ENCODE data around the gene HYAL3. TPM values are rescaled to one million over a fixed set of nuclear protein-coding genes. Genes with fewer than 3 reads are reported as not detected.
A peak's percentile ranks its signal among the peaks of the same experiment; 100 is the strongest.

Gene HYAL3
- total and polyA plus RNA-seq, 3 experiments from 2014 or later = 3.6 to 8.4 (median 7.7) TPM

DNA sequence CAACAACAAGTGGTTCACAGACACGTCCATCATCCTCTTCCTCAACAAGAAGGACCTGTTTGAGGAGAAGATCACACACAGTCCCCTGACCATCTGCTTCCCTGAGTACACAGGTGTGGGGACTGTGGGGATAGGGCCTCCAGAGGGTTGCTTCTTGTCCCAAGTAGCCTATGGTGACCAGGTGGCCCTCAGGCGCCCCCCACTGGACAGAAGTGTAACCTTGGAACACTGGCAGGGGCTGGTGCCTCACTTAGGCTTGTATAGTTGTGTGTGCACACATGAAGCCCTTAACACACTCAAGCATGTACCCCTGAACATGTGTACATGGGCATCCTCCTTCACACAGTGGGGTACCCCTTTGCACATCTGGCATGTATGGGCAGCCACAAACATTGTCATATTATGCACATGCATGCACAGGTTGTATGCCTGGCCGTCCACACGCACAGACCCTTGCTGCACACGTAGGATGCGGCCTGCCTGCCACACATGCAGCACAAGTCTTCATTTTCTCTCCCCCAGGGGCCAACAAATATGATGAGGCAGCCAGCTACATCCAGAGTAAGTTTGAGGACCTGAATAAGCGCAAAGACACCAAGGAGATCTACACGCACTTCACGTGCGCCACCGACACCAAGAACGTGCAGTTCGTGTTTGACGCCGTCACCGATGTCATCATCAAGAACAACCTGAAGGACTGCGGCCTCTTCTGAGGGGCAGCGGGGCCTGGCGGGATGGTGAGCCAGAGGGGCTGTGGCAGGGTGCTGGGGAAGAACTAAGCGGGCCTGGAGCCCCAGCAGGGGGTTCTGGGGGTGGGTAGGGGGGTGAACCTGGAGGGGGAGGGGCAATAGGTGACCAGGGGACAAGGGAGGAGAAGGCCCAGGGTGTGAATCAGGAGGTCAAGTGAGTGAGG, 42.0 kb downstream of the HYAL3 start:
- ChIA-PET POLR2A (no interaction called here), CTCF (interaction anchor here (0.9 to 8.3 kb wide), 7 partner anchors 9 to 62 kb away, joined by 3 to 101 read pairs (median 7); partner anchors contain the start of gene GNAI2)
- peaks cover 4 to 66% (median 5%) of the 10 kb centered on the region in 3 donors for H3K36me3 Mint-ChIP-seq
- H3K4me3 ChIP-seq (ENCODE audit: low read length) = no peak overlapping the region
- H3K9me3 ChIP-seq (ENCODE audit: low read length) = no peaks in the 10 kb centered on the region
- DNase-seq = no peak
- peaks cover 0 to 21% (median 12%) of the 10 kb centered on the region in 3 donors for H3K4me1 Mint-ChIP-seq
- H3K27ac Mint-ChIP-seq = peak overlapping the region in 3 of 8 donors; percentile 15 to 84 (median 50)
- H3K27me3 Mint-ChIP-seq = peaks cover 0 to 2% of the 10 kb centered on the region in 2 donors
- no peaks in the 10 kb centered on the region for H3K27me3 ChIP-seq (ENCODE audit: insufficient read depth, low read length, poor library complexity, severe bottlenecking)
- no peaks in the 10 kb centered on the region for H3K9me3 Mint-ChIP-seq
- no peak overlapping the region for H3K27ac ChIP-seq (ENCODE audit: low read depth, low read length)
- no peak overlapping the region for H3K4me3 Mint-ChIP-seq
- peaks cover 12% of the 10 kb centered on the region for H3K4me1 ChIP-seq (ENCODE audit: insufficient read depth, low read length)
- peaks cover 45% of the 10 kb centered on the region for H3K36me3 ChIP-seq (ENCODE audit: insufficient read depth, low read length)

DNA sequence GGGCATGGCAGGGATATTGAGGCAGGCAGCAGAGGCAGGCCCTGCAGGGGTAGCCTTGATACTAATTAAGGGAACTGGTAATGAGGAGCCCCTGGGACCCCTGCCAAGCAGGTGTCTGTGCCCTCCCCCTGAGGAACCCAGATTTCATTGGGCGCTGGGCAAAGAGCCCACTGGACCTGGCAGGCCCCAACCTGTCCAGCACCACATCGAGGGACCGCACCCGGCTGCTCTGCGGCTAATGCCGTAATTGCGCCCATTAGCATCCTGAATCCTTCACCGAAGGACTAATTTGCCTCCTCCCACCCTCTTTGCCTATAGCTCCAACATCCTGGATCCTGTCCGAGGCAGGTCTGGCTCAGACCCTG, 44.0 kb downstream of the HYAL3 start:
- POLR2A ChIA-PET = no interaction called here
- no peak overlapping the region for H3K27ac ChIP-seq (ENCODE audit: low read depth, low read length)
- H3K36me3 ChIP-seq (ENCODE audit: insufficient read depth, low read length) = peaks cover 55% of the 10 kb centered on the region
- H3K27me3 ChIP-seq (ENCODE audit: insufficient read depth, low read length, poor library complexity, severe bottlenecking) = no peaks in the 10 kb centered on the region
- H3K4me3 ChIP-seq (ENCODE audit: low read length) = no peak overlapping the region
- H3K36me3 Mint-ChIP-seq = peaks cover 4 to 82% (median 5%) of the 10 kb centered on the region in 3 donors
- no peak for DNase-seq
- H3K9me3 Mint-ChIP-seq = no peaks in the 10 kb centered on the region
- CTCF ChIA-PET = interaction anchor here (0.7 to 8.3 kb wide), 4 partner anchors 7 to 37 kb away, joined by 3 to 101 read pairs (median 5); no protein-coding TSS in a partner anchor
- peaks cover 29% of the 10 kb centered on the region for H3K4me1 ChIP-seq (ENCODE audit: insufficient read depth, low read length)
- peaks cover 10 to 32% (median 16%) of the 10 kb centered on the region in 3 donors for H3K4me1 Mint-ChIP-seq
- H3K4me3 Mint-ChIP-seq = no peak overlapping the region
- H3K27ac Mint-ChIP-seq = peak overlapping the region in 2 of 8 donors; percentile 4 to 83
- H3K27me3 Mint-ChIP-seq = peaks cover 0 to 2% of the 10 kb centered on the region in 2 donors
- no peaks in the 10 kb centered on the region for H3K9me3 ChIP-seq (ENCODE audit: low read length)

DNA sequence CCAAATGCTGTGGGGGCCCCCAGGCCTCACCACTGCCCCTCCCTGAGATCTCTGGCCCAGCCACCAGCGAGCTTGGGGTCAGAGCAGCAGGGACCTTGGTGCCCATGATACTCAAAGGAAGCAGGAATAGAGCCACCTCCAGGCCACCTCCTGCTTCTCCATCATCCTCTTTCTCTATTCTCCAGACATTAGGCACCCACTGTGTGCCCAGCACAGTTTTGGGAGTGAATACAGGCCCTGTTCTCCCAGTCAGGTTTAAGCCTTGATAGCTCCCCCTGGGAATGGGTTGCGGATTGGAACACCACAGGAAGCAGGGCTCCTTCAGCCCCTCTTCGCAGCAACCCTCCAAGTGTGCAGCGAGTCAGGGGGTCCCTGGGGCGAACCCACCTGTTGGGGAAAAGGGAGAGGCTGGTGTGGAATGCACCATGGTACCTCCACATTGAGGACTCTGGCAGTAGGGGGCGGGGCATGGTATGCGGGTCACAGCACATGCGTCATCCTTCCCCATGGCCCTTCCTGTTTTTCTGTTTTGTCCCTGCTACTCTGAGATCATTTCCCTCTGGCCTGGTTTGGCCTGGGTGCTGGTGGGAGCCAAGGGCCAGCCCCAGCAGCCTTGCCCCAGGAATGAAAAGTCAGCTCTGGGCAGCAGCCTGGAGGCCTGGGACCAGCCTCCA, 44.5 kb downstream of the HYAL3 start:
- no peaks in the 10 kb centered on the region for H3K9me3 ChIP-seq (ENCODE audit: low read length)
- Mint-ChIP-seq H3K9me3 (no peaks in the 10 kb centered on the region), H3K27ac (peak overlapping the region in 3 of 8 donors; percentile 4 to 72 (median 36)), H3K4me1 (peaks cover 13 to 35% (median 20%) of the 10 kb centered on the region in 3 donors), H3K4me3 (no peak overlapping the region), H3K27me3 (peaks cover 0 to 2% of the 10 kb centered on the region in 2 donors), H3K36me3 (peaks cover 4 to 87% (median 5%) of the 10 kb centered on the region in 3 donors)
- peaks cover 58% of the 10 kb centered on the region for H3K36me3 ChIP-seq (ENCODE audit: insufficient read depth, low read length)
- no peak for DNase-seq
- H3K4me3 ChIP-seq (ENCODE audit: low read length) = no peak overlapping the region
- ChIA-PET CTCF (interaction anchor here (1.3 to 8.3 kb wide), 3 partner anchors 6 to 28 kb away, joined by 3 to 101 read pairs (median 5); no protein-coding TSS in a partner anchor), POLR2A (no interaction called here)
- H3K27ac ChIP-seq (ENCODE audit: low read depth, low read length) = no peak overlapping the region
- H3K27me3 ChIP-seq (ENCODE audit: insufficient read depth, low read length, poor library complexity, severe bottlenecking) = no peaks in the 10 kb centered on the region
- H3K4me1 ChIP-seq (ENCODE audit: insufficient read depth, low read length) = peaks cover 32% of the 10 kb centered on the region

DNA sequence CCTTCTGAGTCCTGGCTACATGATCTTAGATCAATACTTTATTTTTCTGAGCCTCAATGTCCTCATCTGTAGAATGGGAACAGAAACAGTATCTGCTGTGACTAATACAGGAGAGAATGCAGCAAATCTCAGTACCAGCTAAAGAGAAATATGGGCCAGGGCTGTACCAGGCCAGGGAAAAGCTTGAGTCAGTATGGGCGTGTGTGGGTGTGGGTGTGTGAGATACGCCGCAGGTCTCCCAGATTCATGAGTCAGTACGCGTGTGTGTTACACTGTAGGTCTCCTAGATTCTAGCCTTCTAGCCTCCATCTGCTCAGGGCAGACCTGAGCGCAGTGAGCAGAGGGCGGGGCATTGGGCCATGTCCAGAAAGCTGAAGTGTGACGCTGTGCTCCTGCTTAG, 48.0 kb downstream of the HYAL3 start:
- Histone ChIP-seq H3K4me1 (ENCODE audit: insufficient read depth, low read length) (peaks cover 63% of the 10 kb centered on the region), H3K9me3 (ENCODE audit: low read length) (no peaks in the 10 kb centered on the region), H3K27me3 (ENCODE audit: insufficient read depth, low read length, poor library complexity, severe bottlenecking) (no peaks in the 10 kb centered on the region), H3K27ac (ENCODE audit: low read depth, low read length) (no peak overlapping the region), H3K4me3 (ENCODE audit: low read length) (no peak overlapping the region), H3K36me3 (ENCODE audit: insufficient read depth, low read length) (peaks cover 51% of the 10 kb centered on the region)
- peak overlapping the region; percentile 47 to 90 (median 76) for H3K27ac Mint-ChIP-seq
- DNase-seq = no peak
- H3K4me1 Mint-ChIP-seq = peaks cover 31 to 55% (median 33%) of the 10 kb centered on the region in 3 donors
- H3K4me3 Mint-ChIP-seq = no peak overlapping the region
- ChIA-PET POLR2A (interaction anchor here (0.7 kb wide), 1 partner anchor 18 kb away, joined by 3 read pairs; no protein-coding TSS in a partner anchor), CTCF (interaction anchor here (0.7 to 7.3 kb wide), 5 partner anchors 7 to 28 kb away, joined by 3 to 241 read pairs (median 4); partner anchors contain the start of gene GNAI2)
- H3K36me3 Mint-ChIP-seq = peaks cover 0 to 68% (median 2%) of the 10 kb centered on the region in 3 donors
- no peaks in the 10 kb centered on the region for H3K9me3 Mint-ChIP-seq
- peaks cover 0 to 2% of the 10 kb centered on the region in 2 donors for H3K27me3 Mint-ChIP-seq

DNA sequence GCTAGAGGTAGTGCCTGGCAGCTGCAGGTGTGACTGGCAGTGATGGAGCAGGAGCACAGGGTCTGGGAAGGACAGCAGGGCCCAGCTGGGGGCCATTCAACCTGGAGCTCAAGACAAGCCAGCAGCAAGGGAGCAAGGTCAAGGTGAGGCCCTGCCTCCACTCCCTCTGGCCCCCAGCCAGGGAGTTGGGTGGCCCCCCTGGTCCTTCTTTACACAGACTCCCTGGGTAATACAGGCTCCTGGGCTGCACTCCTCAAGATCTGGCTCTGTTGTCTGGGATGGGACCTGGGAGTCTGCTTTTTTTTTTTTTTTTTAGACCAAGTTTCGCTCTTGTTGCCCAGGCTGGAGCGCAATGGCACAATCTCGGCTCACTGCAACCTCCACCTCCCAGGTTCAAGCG, 48.7 kb downstream of the HYAL3 start:
- H3K9me3 Mint-ChIP-seq = no peaks in the 10 kb centered on the region
- Histone ChIP-seq H3K27me3 (ENCODE audit: insufficient read depth, low read length, poor library complexity, severe bottlenecking) (no peaks in the 10 kb centered on the region), H3K4me3 (ENCODE audit: low read length) (no peak overlapping the region), H3K4me1 (ENCODE audit: insufficient read depth, low read length) (peaks cover 70% of the 10 kb centered on the region), H3K27ac (ENCODE audit: low read depth, low read length) (peak overlapping the region; percentile 42), H3K9me3 (ENCODE audit: low read length) (no peaks in the 10 kb centered on the region), H3K36me3 (ENCODE audit: insufficient read depth, low read length) (peaks cover 49% of the 10 kb centered on the region)
- ChIA-PET CTCF (interaction anchor here (1.1 to 7.3 kb wide), 3 partner anchors 8 to 56 kb away, joined by 5 to 241 read pairs (median 101); partner anchors contain the start of gene GNAI2), POLR2A (interaction anchor here (0.5 to 0.6 kb wide), 2 partner anchors 24 to 72 kb away, joined by 3 to 4 read pairs; no protein-coding TSS in a partner anchor)
- peak overlapping the region in 1 of 7 donors; percentile 49 for H3K4me3 Mint-ChIP-seq
- no peak for DNase-seq
- peaks cover 37 to 62% (median 40%) of the 10 kb centered on the region in 3 donors for H3K4me1 Mint-ChIP-seq
- H3K27ac Mint-ChIP-seq = peak overlapping the region in 5 of 8 donors; percentile 70 to 89 (median 84)
- peaks cover 0 to 2% of the 10 kb centered on the region in 2 donors for H3K27me3 Mint-ChIP-seq
- peaks cover 0 to 66% (median 2%) of the 10 kb centered on the region in 3 donors for H3K36me3 Mint-ChIP-seq

DNA sequence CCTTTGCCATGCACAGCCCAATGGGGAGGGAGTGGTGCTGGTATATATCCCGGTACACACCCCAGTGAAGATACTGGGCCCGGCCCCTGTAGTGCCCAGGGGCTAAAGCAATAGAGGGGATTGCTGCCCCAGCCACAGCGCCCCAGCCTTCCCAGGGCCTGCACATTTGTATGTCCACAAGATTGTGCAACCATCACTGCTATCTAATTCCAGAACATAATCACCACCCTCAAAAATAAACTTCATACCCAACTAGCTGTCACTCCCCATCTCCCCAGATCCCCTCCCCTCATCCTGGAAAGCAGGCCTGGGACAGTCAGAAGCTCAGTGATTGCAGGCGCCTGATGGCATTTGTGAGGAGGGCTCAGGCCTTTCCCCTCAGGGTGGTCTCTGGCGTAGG, 49.7 kb downstream of the HYAL3 start:
- Histone ChIP-seq H3K4me1 (ENCODE audit: insufficient read depth, low read length) (peaks cover 80% of the 10 kb centered on the region), H3K9me3 (ENCODE audit: low read length) (no peaks in the 10 kb centered on the region), H3K27me3 (ENCODE audit: insufficient read depth, low read length, poor library complexity, severe bottlenecking) (no peaks in the 10 kb centered on the region), H3K36me3 (ENCODE audit: insufficient read depth, low read length) (peaks cover 44% of the 10 kb centered on the region), H3K27ac (ENCODE audit: low read depth, low read length) (no peak overlapping the region), H3K4me3 (ENCODE audit: low read length) (no peak overlapping the region)
- no peaks in the 10 kb centered on the region for H3K9me3 Mint-ChIP-seq
- POLR2A ChIA-PET = no interaction called here
- H3K4me1 Mint-ChIP-seq = peaks cover 43 to 73% (median 48%) of the 10 kb centered on the region in 3 donors
- CTCF ChIA-PET = interaction anchor here (1.1 to 7.3 kb wide), 4 partner anchors 9 to 55 kb away, joined by 3 to 241 read pairs (median 53); partner anchors contain the start of gene GNAI2
- H3K27ac Mint-ChIP-seq = peak overlapping the region in 4 of 8 donors; percentile 41 to 87 (median 53)
- no peak overlapping the region for H3K4me3 Mint-ChIP-seq
- peaks cover 0 to 1% of the 10 kb centered on the region in 2 donors for H3K27me3 Mint-ChIP-seq
- no peak for DNase-seq
- H3K36me3 Mint-ChIP-seq = peaks cover 0 to 59% (median 2%) of the 10 kb centered on the region in 3 donors

DNA sequence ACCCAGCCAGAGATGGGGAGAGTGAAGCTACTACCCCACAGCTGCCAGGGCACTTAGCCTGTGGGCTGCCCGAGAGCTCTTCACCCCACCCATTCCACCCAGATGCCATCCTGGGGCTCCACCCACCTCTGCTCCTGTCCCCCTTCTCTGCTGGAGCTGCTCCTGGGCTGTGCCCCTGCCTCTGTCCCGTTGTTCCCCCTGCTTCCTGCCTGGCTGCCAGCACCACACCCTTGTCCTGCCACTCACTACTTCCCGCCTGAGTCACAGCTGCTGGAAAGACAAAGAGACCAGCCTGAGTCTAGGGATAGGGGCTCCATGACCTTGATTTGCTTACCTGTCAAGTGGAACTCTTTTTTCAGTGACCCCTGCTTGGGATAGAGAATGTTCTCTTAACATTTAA, 50.8 kb downstream of the HYAL3 start:
- no peak overlapping the region for H3K27ac ChIP-seq (ENCODE audit: low read depth, low read length)
- no peaks in the 10 kb centered on the region for H3K9me3 ChIP-seq (ENCODE audit: low read length)
- CTCF ChIA-PET = interaction anchor here (7.0 to 9.2 kb wide), 3 partner anchors 10 to 54 kb away, joined by 101 to 241 read pairs (median 116); partner anchors contain the start of genes GNAI2 and GNAT1
- H3K9me3 Mint-ChIP-seq = no peaks in the 10 kb centered on the region
- H3K27me3 ChIP-seq (ENCODE audit: insufficient read depth, low read length, poor library complexity, severe bottlenecking) = no peaks in the 10 kb centered on the region
- DNase-seq = no peak
- POLR2A ChIA-PET = no interaction called here
- peaks cover 87% of the 10 kb centered on the region for H3K4me1 ChIP-seq (ENCODE audit: insufficient read depth, low read length)
- peaks cover 47 to 76% (median 58%) of the 10 kb centered on the region in 3 donors for H3K4me1 Mint-ChIP-seq
- no peaks in the 10 kb centered on the region for H3K27me3 Mint-ChIP-seq
- peaks cover 35% of the 10 kb centered on the region for H3K36me3 ChIP-seq (ENCODE audit: insufficient read depth, low read length)
- peak overlapping the region in 1 of 7 donors; percentile 37 for H3K4me3 Mint-ChIP-seq
- no peak overlapping the region for H3K4me3 ChIP-seq (ENCODE audit: low read length)
- peak overlapping the region in 7 of 8 donors; percentile 41 to 95 (median 88) for H3K27ac Mint-ChIP-seq
- peaks cover 0 to 56% (median 0%) of the 10 kb centered on the region in 3 donors for H3K36me3 Mint-ChIP-seq

Data from CD8-positive, alpha-beta memory T cell (primary cell).